Ishikawa (cell line): Measurements from ENCODE around the gene MTFP1.

Experiments used
- CREB1 ChIP-seq: IDR thresholded peaks from 2 replicates; pipeline ENCODE4 v1.6.1; 2012; ENCODE audit warnings: low read depth
- EP300 ChIP-seq: IDR thresholded peaks from 2 replicates; pipeline ENCODE4 v1.6.1; 2012; ENCODE audit warnings: borderline replicate concordance
- FOXM1 ChIP-seq: IDR thresholded peaks from 2 replicates; pipeline ENCODE4 v1.6.1; 2012; ENCODE audit warnings: low read depth, borderline replicate concordance
- RAD21 ChIP-seq: IDR thresholded peaks from 2 replicates; pipeline ENCODE4 v1.6.1; 2012; ENCODE audit warnings: low read depth
- TCF12 ChIP-seq: IDR thresholded peaks from 2 replicates; pipeline ENCODE4 v1.6.1; 2012; ENCODE audit warnings: low read depth
- YY1 ChIP-seq: IDR thresholded peaks from 2 replicates; pipeline ENCODE4 v1.6.1; 2012; ENCODE audit warnings: low read depth
- ZBTB7A ChIP-seq: IDR thresholded peaks from 2 replicates; pipeline ENCODE4 v1.6.1; 2012; ENCODE audit warnings: low read depth
- TF ChIP-seq, protein P1 (sequence below): IDR thresholded peaks from 2 replicates; pipeline ENCODE4 v1.6.1; 2012
- TF ChIP-seq, protein P2 (sequence below): IDR thresholded peaks from 2 replicates; pipeline ENCODE4 v1.6.1; 2012

DNA sequence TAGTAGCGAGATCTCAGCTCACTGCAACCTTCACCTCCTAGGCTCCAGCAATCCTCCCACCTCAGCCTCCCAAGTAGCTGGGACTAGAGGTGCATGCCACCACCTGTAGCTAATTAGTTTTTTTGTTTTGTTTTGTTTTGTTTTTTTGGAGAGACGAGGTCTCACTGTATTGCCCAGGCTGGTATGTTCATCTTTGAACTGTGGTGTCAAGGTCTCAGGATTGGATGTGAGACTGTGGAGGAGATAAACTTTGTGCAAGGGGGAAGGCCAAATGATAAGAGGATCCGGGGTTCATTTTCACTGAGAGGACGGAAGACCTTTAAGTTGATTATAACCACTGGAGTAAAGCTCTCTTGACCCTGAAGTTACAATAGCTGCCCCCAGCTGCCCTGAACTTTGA lies 19.8 kb upstream of the MTFP1 start:
- TF ChIP-seq TCF12 (no peak), FOXM1 (no peak), YY1 (no peak), ZBTB7A (no peak), RAD21 (no peak), CREB1 (no peak), EP300 (no peak)
- TF ChIP-seq, protein P1, sequence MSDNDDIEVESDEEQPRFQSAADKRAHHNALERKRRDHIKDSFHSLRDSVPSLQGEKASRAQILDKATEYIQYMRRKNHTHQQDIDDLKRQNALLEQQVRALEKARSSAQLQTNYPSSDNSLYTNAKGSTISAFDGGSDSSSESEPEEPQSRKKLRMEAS, result no peak
- TF ChIP-seq, protein P2, sequence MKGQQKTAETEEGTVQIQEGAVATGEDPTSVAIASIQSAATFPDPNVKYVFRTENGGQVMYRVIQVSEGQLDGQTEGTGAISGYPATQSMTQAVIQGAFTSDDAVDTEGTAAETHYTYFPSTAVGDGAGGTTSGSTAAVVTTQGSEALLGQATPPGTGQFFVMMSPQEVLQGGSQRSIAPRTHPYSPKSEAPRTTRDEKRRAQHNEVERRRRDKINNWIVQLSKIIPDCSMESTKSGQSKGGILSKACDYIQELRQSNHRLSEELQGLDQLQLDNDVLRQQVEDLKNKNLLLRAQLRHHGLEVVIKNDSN, result no peak
